Measurements from ENCODE around the gene KRTCAP2. TPM values are rescaled to one million over a fixed set of nuclear protein-coding genes. Genes with fewer than 3 reads are reported as not detected.
"Not testable (repeated sequence)": the region's sequence is repeated elsewhere in the genome, so short reads cannot be mapped to it uniquely, and the experiment has no call there.

Gene KRTCAP2
- polyA plus RNA-seq, 4 donors = 144 to 286 (median 201) TPM

- H3K4me1 ChIP-seq (ENCODE audit: control insufficient read depth in 3 of 3, insufficient read depth in 2 of 3, low read depth in 1 of 3, low read length in 2 of 3) = peaks cover 0 to 17% (median 0%) of the 10 kb centered on the region in 3 donors
- H3K4me3 ChIP-seq (ENCODE audit: low read depth in 1 of 3, low read length in 3 of 3) = no peak overlapping the region
- H3K27ac ChIP-seq (ENCODE audit: low read depth in 1 of 3, low read length in 2 of 3) = no peak overlapping the region
- DNase-seq = no peak
- 85 to 96% (median 86%) methylated on average over 2 of the region's 2 CpGs for WGBS, 3 donors
- no peak for FAIRE-seq
- H3K36me3 ChIP-seq (ENCODE audit: control insufficient read depth in 3 of 3, insufficient read depth in 2 of 3, low read depth in 1 of 3, low read length in 3 of 3) = peaks cover 0 to 25% (median 4%) of the 10 kb centered on the region in 3 donors
- no peaks in the 10 kb centered on the region for H3K9me3 ChIP-seq (ENCODE audit: control insufficient read depth in 2 of 2, insufficient read depth in 1 of 2, low read depth in 1 of 2, low read length in 1 of 2)
- peaks cover 0 to 27% (median 2%) of the 10 kb centered on the region in 3 donors for H3K27me3 ChIP-seq (ENCODE audit: control insufficient read depth in 3 of 3, insufficient read depth in 3 of 3, low read length in 3 of 3)
Observed at GRCh38 chr1:155170101-155170785, 2.9 kb downstream of the KRTCAP2 start.

GRCh38 chr1:155169541-155169940 lies 3.6 kb downstream of the KRTCAP2 start:
- no peaks in the 10 kb centered on the region for H3K9me3 ChIP-seq (ENCODE audit: control insufficient read depth in 2 of 2, insufficient read depth in 1 of 2, low read depth in 1 of 2, low read length in 1 of 2)
- H3K4me1 ChIP-seq (ENCODE audit: control insufficient read depth in 3 of 3, insufficient read depth in 2 of 3, low read depth in 1 of 3, low read length in 2 of 3) = peaks cover 0 to 17% (median 0%) of the 10 kb centered on the region in 3 donors
- no peak for DNase-seq
- H3K27ac ChIP-seq (ENCODE audit: low read depth in 1 of 3, low read length in 2 of 3) = no peak overlapping the region
- peaks cover 0 to 25% (median 4%) of the 10 kb centered on the region in 3 donors for H3K36me3 ChIP-seq (ENCODE audit: control insufficient read depth in 3 of 3, insufficient read depth in 2 of 3, low read depth in 1 of 3, low read length in 3 of 3)
- no peak for FAIRE-seq
- H3K4me3 ChIP-seq (ENCODE audit: low read depth in 1 of 3, low read length in 3 of 3) = no peak overlapping the region
- 80 to 89% (median 81%) methylated on average over 5 of the region's 5 CpGs for WGBS, 3 donors
- H3K27me3 ChIP-seq (ENCODE audit: control insufficient read depth in 3 of 3, insufficient read depth in 3 of 3, low read length in 3 of 3) = peaks cover 0 to 20% (median 2%) of the 10 kb centered on the region in 3 donors

- Histone ChIP-seq H3K36me3 (ENCODE audit: control insufficient read depth in 3 of 3, insufficient read depth in 2 of 3, low read depth in 1 of 3, low read length in 3 of 3) (peaks cover 0 to 25% (median 4%) of the 10 kb centered on the region in 3 donors), H3K9me3 (ENCODE audit: control insufficient read depth in 2 of 2, insufficient read depth in 1 of 2, low read depth in 1 of 2, low read length in 1 of 2) (no peaks in the 10 kb centered on the region), H3K27me3 (ENCODE audit: control insufficient read depth in 3 of 3, insufficient read depth in 3 of 3, low read length in 3 of 3) (peaks cover 0 to 11% (median 0%) of the 10 kb centered on the region in 3 donors), H3K4me3 (ENCODE audit: low read depth in 1 of 3, low read length in 3 of 3) (no peak overlapping the region), H3K4me1 (ENCODE audit: control insufficient read depth in 3 of 3, insufficient read depth in 2 of 3, low read depth in 1 of 3, low read length in 2 of 3) (peaks cover 0 to 17% (median 0%) of the 10 kb centered on the region in 3 donors), H3K27ac (ENCODE audit: low read depth in 1 of 3, low read length in 2 of 3) (no peak overlapping the region)
- WGBS, 3 donors = 83 to 85% (median 84%) methylated on average over 10 of the region's 10 CpGs
- no peak for FAIRE-seq
- DNase-seq = no peak
Observed at GRCh38 chr1:155168456-155169210, 4.5 kb downstream of the KRTCAP2 start.

DNA sequence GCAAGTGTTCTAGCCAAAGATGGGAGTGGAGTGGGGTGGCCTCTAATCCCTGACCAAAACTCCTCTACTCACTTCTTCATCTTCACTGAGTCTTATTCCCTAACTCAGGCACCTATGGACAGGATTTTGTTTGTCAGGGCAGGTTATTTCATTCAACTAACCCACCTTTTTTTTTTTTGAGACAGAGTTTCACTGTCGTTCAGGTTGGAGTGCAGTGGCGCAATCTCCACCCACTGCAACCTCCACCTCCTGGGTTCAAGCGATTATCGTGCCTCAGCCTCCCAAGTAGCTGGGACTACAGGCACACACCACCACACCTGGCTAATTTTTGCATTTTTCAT lies 5.0 kb downstream of the KRTCAP2 start:
- Histone ChIP-seq H3K36me3 (ENCODE audit: control insufficient read depth in 3 of 3, insufficient read depth in 2 of 3, low read depth in 1 of 3, low read length in 3 of 3) (peaks cover 0 to 25% (median 4%) of the 10 kb centered on the region in 3 donors), H3K4me1 (ENCODE audit: control insufficient read depth in 3 of 3, insufficient read depth in 2 of 3, low read depth in 1 of 3, low read length in 2 of 3) (peaks cover 0 to 17% (median 0%) of the 10 kb centered on the region in 3 donors)
- FAIRE-seq; DNase-seq; H3K27me3 ChIP-seq (ENCODE audit: control insufficient read depth in 3 of 3, insufficient read depth in 3 of 3, low read length in 3 of 3); H3K4me3 ChIP-seq (ENCODE audit: low read depth in 1 of 3, low read length in 3 of 3); H3K27ac ChIP-seq (ENCODE audit: low read depth in 1 of 3, low read length in 2 of 3); H3K9me3 ChIP-seq (ENCODE audit: control insufficient read depth in 2 of 2, insufficient read depth in 1 of 2, low read depth in 1 of 2, low read length in 1 of 2): not testable (repeated sequence)
- WGBS, 3 donors = 28 to 40% (median 36%) methylated on average over 4 of the region's 4 CpGs

GRCh38 chr1:155167166-155168104 lies 5.7 kb downstream of the KRTCAP2 start:
- peaks cover 0 to 25% (median 4%) of the 10 kb centered on the region in 3 donors for H3K36me3 ChIP-seq (ENCODE audit: control insufficient read depth in 3 of 3, insufficient read depth in 2 of 3, low read depth in 1 of 3, low read length in 3 of 3)
- peaks cover 0 to 6% (median 0%) of the 10 kb centered on the region in 3 donors for H3K27me3 ChIP-seq (ENCODE audit: control insufficient read depth in 3 of 3, insufficient read depth in 3 of 3, low read length in 3 of 3)
- peak; percentile 90 to 93 for DNase-seq
- no peaks in the 10 kb centered on the region for H3K9me3 ChIP-seq (ENCODE audit: control insufficient read depth in 2 of 2, insufficient read depth in 1 of 2, low read depth in 1 of 2, low read length in 1 of 2)
- peak overlapping the region in 1 of 3 donors; percentile 9 for H3K4me3 ChIP-seq (ENCODE audit: low read depth in 1 of 3, low read length in 3 of 3)
- no peak for FAIRE-seq
- H3K27ac ChIP-seq (ENCODE audit: low read depth in 1 of 3, low read length in 2 of 3) = peak overlapping the region in 2 of 3 donors; percentile 18 to 61
- 3 to 5% (median 5%) methylated on average over 27 to 28 of the region's 28 CpGs for WGBS, 3 donors
- H3K4me1 ChIP-seq (ENCODE audit: control insufficient read depth in 3 of 3, insufficient read depth in 2 of 3, low read depth in 1 of 3, low read length in 2 of 3) = peaks cover 0 to 15% (median 0%) of the 10 kb centered on the region in 3 donors

- Histone ChIP-seq H3K4me3 (ENCODE audit: low read depth in 1 of 3, low read length in 3 of 3) (no peak overlapping the region), H3K9me3 (ENCODE audit: control insufficient read depth in 2 of 2, insufficient read depth in 1 of 2, low read depth in 1 of 2, low read length in 1 of 2) (no peaks in the 10 kb centered on the region), H3K4me1 (ENCODE audit: control insufficient read depth in 3 of 3, insufficient read depth in 2 of 3, low read depth in 1 of 3, low read length in 2 of 3) (peaks cover 0 to 10% (median 0%) of the 10 kb centered on the region in 3 donors), H3K27me3 (ENCODE audit: control insufficient read depth in 3 of 3, insufficient read depth in 3 of 3, low read length in 3 of 3) (peaks cover 0 to 6% (median 0%) of the 10 kb centered on the region in 3 donors), H3K27ac (ENCODE audit: low read depth in 1 of 3, low read length in 2 of 3) (peak overlapping the region in 1 of 3 donors; percentile 76), H3K36me3 (ENCODE audit: control insufficient read depth in 3 of 3, insufficient read depth in 2 of 3, low read depth in 1 of 3, low read length in 3 of 3) (peaks cover 0 to 25% (median 4%) of the 10 kb centered on the region in 3 donors)
- FAIRE-seq = no peak
- DNase-seq = peak in 1 of 2 donors; percentile 51
- WGBS, 3 donors = 30 to 61% (median 60%) methylated on average over 26 to 27 of the region's 27 CpGs
Observed at GRCh38 chr1:155166471-155167165, 6.5 kb downstream of the KRTCAP2 start.

GRCh38 chr1:155166051-155166470 lies 7.0 kb downstream of the KRTCAP2 start:
- Histone ChIP-seq H3K4me3 (ENCODE audit: low read depth in 1 of 3, low read length in 3 of 3) (no peak overlapping the region), H3K4me1 (ENCODE audit: control insufficient read depth in 3 of 3, insufficient read depth in 2 of 3, low read depth in 1 of 3, low read length in 2 of 3) (peaks cover 0 to 10% (median 0%) of the 10 kb centered on the region in 3 donors), H3K9me3 (ENCODE audit: control insufficient read depth in 2 of 2, insufficient read depth in 1 of 2, low read depth in 1 of 2, low read length in 1 of 2) (no peaks in the 10 kb centered on the region), H3K27me3 (ENCODE audit: control insufficient read depth in 3 of 3, insufficient read depth in 3 of 3, low read length in 3 of 3) (peaks cover 0 to 6% (median 0%) of the 10 kb centered on the region in 3 donors), H3K27ac (ENCODE audit: low read depth in 1 of 3, low read length in 2 of 3) (peak overlapping the region in 1 of 3 donors; percentile 76), H3K36me3 (ENCODE audit: control insufficient read depth in 3 of 3, insufficient read depth in 2 of 3, low read depth in 1 of 3, low read length in 3 of 3) (peaks cover 0 to 21% (median 4%) of the 10 kb centered on the region in 3 donors)
- 59 to 84% (median 83%) methylated on average over 8 of the region's 8 CpGs for WGBS, 3 donors
- no peak for FAIRE-seq
- no peak for DNase-seq

Measured in small intestine (tissue), 7 donors.